LNCAP (cell line): Measurements from ENCODE around the gene ELMO1.

Experiments
- TF ChIP-seq, protein P1 (sequence below): fragments of 450-650 bp; IDR thresholded peaks from 2 replicates; pipeline ENCODE4 v1.5.1; 2017; ENCODE audit warnings: mild to moderate bottlenecking

The ELMO1 gene

GRCh38 chr7:37438906-37439652 lies 9.6 kb downstream of the ELMO1 start:
- TF ChIP-seq, protein P1, sequence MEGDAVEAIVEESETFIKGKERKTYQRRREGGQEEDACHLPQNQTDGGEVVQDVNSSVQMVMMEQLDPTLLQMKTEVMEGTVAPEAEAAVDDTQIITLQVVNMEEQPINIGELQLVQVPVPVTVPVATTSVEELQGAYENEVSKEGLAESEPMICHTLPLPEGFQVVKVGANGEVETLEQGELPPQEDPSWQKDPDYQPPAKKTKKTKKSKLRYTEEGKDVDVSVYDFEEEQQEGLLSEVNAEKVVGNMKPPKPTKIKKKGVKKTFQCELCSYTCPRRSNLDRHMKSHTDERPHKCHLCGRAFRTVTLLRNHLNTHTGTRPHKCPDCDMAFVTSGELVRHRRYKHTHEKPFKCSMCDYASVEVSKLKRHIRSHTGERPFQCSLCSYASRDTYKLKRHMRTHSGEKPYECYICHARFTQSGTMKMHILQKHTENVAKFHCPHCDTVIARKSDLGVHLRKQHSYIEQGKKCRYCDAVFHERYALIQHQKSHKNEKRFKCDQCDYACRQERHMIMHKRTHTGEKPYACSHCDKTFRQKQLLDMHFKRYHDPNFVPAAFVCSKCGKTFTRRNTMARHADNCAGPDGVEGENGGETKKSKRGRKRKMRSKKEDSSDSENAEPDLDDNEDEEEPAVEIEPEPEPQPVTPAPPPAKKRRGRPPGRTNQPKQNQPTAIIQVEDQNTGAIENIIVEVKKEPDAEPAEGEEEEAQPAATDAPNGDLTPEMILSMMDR = no peak

DNA sequence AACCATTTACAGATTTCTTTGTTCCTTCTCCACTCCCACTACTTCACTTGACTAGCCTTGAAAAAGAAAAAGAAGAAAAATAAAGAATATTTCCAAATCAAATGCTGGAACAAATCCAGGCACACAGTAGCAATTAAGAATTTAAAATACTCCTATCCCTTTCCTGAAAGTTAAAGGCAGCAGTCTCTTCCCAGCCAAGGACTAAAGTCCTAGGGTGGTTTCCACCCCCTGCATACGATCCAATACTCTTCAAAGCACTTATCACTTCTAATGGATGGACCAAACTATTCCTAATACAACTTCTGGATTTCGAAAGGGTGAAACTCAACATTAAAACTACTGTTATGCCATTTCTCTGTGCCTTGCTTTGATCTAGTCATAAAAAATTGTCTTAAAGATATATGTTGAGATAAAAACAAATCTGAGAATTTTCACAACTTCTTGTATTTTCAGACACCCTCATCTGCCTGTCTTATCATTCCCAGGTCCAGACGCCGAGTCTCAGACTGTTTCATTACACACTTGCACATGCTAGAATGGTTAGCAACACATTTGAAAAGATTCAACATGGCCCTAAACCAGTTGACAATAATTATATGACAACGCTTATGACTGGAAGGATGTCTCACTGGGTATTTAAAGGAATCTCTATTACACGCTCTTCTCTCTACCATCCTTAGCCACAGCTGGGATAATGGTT lies 13.4 kb downstream of the ELMO1 start:
- TF ChIP-seq, protein P1 = no peak

- TF ChIP-seq, protein P1 = no peak
These were observed 14.1 kb downstream of the ELMO1 start for GRCh38 chr7:37434529-37434928.

DNA sequence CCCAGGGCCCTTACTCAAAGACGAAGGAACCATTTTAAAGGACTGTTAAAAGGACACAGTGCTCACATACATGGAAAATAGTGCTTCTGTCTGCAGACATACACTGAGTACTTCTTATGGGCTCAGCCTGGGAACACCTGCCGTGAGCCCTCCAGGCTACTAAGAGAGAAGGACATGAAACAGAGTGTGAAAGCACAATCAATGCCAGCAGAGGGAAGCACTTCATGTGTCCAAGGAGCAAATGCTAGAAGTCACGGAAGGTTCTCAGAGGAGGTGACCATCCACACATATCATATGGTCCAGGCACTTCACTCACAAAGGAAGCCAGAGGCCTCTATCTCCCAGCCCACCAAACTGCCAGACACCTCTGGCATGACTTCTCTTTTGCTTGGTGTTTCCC lies 15.5 kb downstream of the ELMO1 start:
- TF ChIP-seq, protein P1 = no peak

DNA sequence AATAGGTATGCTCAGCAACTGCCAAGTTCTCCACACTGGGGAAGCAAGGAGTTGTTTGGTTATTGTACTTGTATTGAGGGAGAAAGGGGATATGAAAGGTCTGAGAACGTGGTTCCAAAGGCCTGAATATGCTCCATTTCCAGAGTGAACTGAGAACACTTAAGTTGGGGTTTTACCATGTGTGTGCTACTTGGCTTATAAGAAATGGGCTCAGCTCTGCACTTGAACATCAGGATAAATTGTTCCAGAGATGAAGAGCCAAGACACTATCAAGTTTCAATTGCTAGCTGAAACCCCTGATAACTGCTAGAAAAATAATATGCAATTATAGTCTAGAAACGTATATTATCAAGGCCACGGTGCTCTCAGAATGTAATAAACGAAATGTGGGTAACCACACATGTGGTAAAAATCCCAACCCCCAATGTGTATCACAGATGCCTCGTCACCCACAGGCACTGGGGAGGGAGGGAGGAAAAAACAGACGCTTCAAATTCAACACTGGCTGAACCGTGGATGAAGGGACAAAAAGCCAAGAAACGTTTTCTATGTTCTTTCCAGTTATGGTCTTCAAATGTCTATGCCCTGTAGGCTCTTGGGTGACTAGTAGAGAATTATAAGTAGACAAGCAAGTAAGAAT lies 16.3 kb downstream of the ELMO1 start:
- TF ChIP-seq, protein P1 = no peak

DNA sequence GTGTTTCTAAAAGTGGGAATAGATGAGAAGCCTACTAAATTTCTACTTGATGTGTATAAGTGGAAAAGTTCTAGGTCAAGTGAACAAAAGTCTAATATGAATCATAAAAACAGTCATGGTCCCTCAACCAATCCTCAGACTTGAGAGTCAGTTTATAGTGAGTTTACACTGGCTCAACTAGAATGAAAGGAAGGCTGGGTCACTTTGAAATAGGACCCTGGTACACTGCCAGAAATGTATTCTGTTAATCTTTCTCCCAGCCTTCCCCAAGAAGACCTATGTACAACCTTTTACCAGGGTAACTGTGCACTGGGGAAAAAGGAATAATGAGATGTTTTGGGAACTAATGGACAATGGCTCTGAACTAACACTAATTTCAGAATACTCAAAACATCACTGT lies 17.3 kb downstream of the ELMO1 start:
- TF ChIP-seq, protein P1 = no peak

- TF ChIP-seq, protein P1 = no peak
These were observed 18.0 kb downstream of the ELMO1 start for GRCh38 chr7:37430640-37431039.
